Coronary artery (tissue), 2 donors: ENCODE results near the gene CRKL.
"Not testable (repeated sequence)": the region's sequence is repeated elsewhere in the genome, so short reads cannot be mapped to it uniquely, and the experiment has no call there.

Experiments
- DNase-seq: peaks from one replicate; pipeline ENCODE4 v3.0.0-alpha.2; 2017; ENCODE audit warnings: low spot score
- H3K27ac ChIP-seq, 2 donors: fragments of 200-600 bp; sonication (generic); one replicate each; pipeline ENCODE4 v1.5.1; 2016 to 2019
- H3K4me3 ChIP-seq: fragments of 200-600 bp; sonication (generic); 2 replicates; pipeline ENCODE4 v1.5.1; 2016; ENCODE audit warnings: mild to moderate bottlenecking, moderate library complexity
- CTCF ChIP-seq: fragments of 200-600 bp; sonication (generic); IDR thresholded peaks from one replicate; pipeline ENCODE4 v1.5.1; 2019; ENCODE audit warnings: antibody characterized with exemption

The CRKL gene

GRCh38 chr22:20887375-20887774 is 29.8 kb upstream of the CRKL start:
- no peak overlapping the region for H3K4me3 ChIP-seq
- no peak overlapping the region for H3K27ac ChIP-seq
- DNase-seq, result no peak
- TF ChIP-seq CTCF, result no peak

GRCh38 chr22:20889025-20889704 is 28.0 kb upstream of the CRKL start:
- no peak overlapping the region for H3K27ac ChIP-seq
- TF ChIP-seq CTCF, result no peak
- no peak for DNase-seq
- no peak overlapping the region for H3K4me3 ChIP-seq

- no peak for TF ChIP-seq CTCF
- no peak for DNase-seq
- no peak overlapping the region for H3K4me3 ChIP-seq
Observed at GRCh38 chr22:20889904-20890540, 27.2 kb upstream of the CRKL start.

GRCh38 chr22:20890975-20891374 is 26.2 kb upstream of the CRKL start:
- DNase-seq, result no peak
- no peak for TF ChIP-seq CTCF
- Histone ChIP-seq H3K4me3 (no peak overlapping the region), H3K27ac (no peak overlapping the region)

More at GRCh38 chr22:20889904-20890540, 27.2 kb upstream of the CRKL start:
- H3K27ac ChIP-seq, result no peak overlapping the region

GRCh38 chr22:20897737-20898136 is 19.5 kb upstream of the CRKL start:
- DNase-seq, H3K27ac ChIP-seq, H3K4me3 ChIP-seq: not testable (repeated sequence)

- Histone ChIP-seq H3K27ac (no peak overlapping the region), H3K4me3 (no peak overlapping the region)
- no peak for DNase-seq
- TF ChIP-seq CTCF, result no peak
Observed at GRCh38 chr22:20899827-20900423, 17.3 kb upstream of the CRKL start.

- not testable (repeated sequence) for H3K27ac ChIP-seq, H3K4me3 ChIP-seq, DNase-seq
Observed at GRCh38 chr22:20901093-20902033, 15.8 kb upstream of the CRKL start.
